GM23338 (cell line): ENCODE results near the gene RRP7A. TPM values are rescaled to one million over a fixed set of nuclear protein-coding genes. Genes with fewer than 3 reads are reported as not detected.
A peak's percentile ranks its signal among the peaks of the same experiment; 100 is the strongest.
"Not testable (repeated sequence)": the region's sequence is repeated elsewhere in the genome, so short reads cannot be mapped to it uniquely, and the experiment has no call there.

Experiments used
- ATAC-seq: fragments of 200-7000 bp; cut with Tn5 transposase; 3 replicates; pipeline ENCODE4 v1.9.1; 2020
- DNase-seq: peaks from one replicate; pipeline ENCODE4 v3.0.0-alpha.2; 2015; ENCODE audit warnings: low spot score
- H2AFZ ChIP-seq: fragments of 200-600 bp; sonication (generic); 2 replicates; pipeline ENCODE4 v1.8.0; 2016; ENCODE audit warnings: antibody characterized with exemption, mild to moderate bottlenecking, moderate library complexity
- H3F3A ChIP-seq: fragments of 200-600 bp; sonication (generic); replicated peaks from 2 replicates; pipeline ENCODE4 v1.8.0; 2017; ENCODE audit warnings: antibody characterized with exemption, mixed run types, low read depth
- H3K27ac ChIP-seq: fragments of 200-600 bp; sonication (generic); 2 replicates; pipeline ENCODE4 v1.6.1; 2016; ENCODE audit warnings: low read depth
- H3K27me3 ChIP-seq: fragments of 200-600 bp; sonication (generic); 2 replicates; pipeline ENCODE4 v1.8.0; 2016; ENCODE audit warnings: mild to moderate bottlenecking, mixed run types, moderate library complexity; ENCODE audit not compliant: insufficient read depth
- H3K36me3 ChIP-seq: fragments of 200-600 bp; sonication (generic); 2 replicates; pipeline ENCODE4 v1.8.0; 2016; ENCODE audit warnings: mild to moderate bottlenecking; ENCODE audit not compliant: insufficient read depth
- H3K4me1 ChIP-seq: fragments of 200-600 bp; sonication (generic); 2 replicates; pipeline ENCODE4 v1.8.0; 2016; ENCODE audit warnings: mild to moderate bottlenecking, moderate library complexity; ENCODE audit not compliant: insufficient read depth
- H3K4me2 ChIP-seq: fragments of 200-600 bp; sonication (generic); 2 replicates; pipeline ENCODE4 v1.7.1; 2017; ENCODE audit warnings: mixed run types
- H3K4me3 ChIP-seq: fragments of 200-600 bp; sonication (generic); 2 replicates; pipeline ENCODE4 v1.6.1; 2016; ENCODE audit warnings: mixed run types
- H3K79me2 ChIP-seq: fragments of 200-600 bp; sonication (generic); replicated peaks from 2 replicates; pipeline ENCODE4 v1.8.0; 2017; ENCODE audit warnings: mild to moderate bottlenecking; ENCODE audit not compliant: insufficient read depth
- H3K9me2 ChIP-seq: fragments of 200-600 bp; sonication (generic); 2 replicates; pipeline ENCODE4 v1.8.0; 2017; ENCODE audit not compliant: insufficient read depth
- H4K20me1 ChIP-seq: fragments of 200-600 bp; sonication (generic); replicated peaks from 2 replicates; pipeline ENCODE4 v1.8.0; 2017; ENCODE audit warnings: mild to moderate bottlenecking; ENCODE audit not compliant: insufficient read depth
- H3K27ac Mint-ChIP-seq: 2 replicates; pipeline ENCODE4 v1.8.0; 2020; ENCODE audit warnings: inconsistent platforms, mild to moderate bottlenecking, moderate library complexity, mixed read lengths
- H3K27me3 Mint-ChIP-seq: 3 replicates; pipeline ENCODE4 v1.8.0; 2022; ENCODE audit warnings: low read depth, mild to moderate bottlenecking, moderate library complexity, mixed read lengths, inconsistent platforms; ENCODE audit not compliant: insufficient read depth, poor library complexity
- H3K36me3 Mint-ChIP-seq: 3 replicates; pipeline ENCODE4 v1.8.0; 2021; ENCODE audit warnings: low read depth, mild to moderate bottlenecking, inconsistent platforms, moderate library complexity, mixed read lengths
- H3K4me1 Mint-ChIP-seq: 3 replicates; pipeline ENCODE4 v1.8.0; 2020; ENCODE audit warnings: mild to moderate bottlenecking, inconsistent platforms, mixed read lengths
- H3K4me3 Mint-ChIP-seq: 3 replicates; pipeline ENCODE4 v1.8.0; 2021; ENCODE audit warnings: moderate library complexity, mild to moderate bottlenecking, inconsistent platforms, mixed read lengths
- H3K9me3 Mint-ChIP-seq: 3 replicates; pipeline ENCODE4 v1.8.0; 2020; ENCODE audit warnings: moderate library complexity, mild to moderate bottlenecking, inconsistent platforms, mixed read lengths
- CREB1 ChIP-seq: fragments of 250-450 bp; sonication (Bioruptor Pico); IDR thresholded peaks from 2 replicates; pipeline ENCODE4 v1.5.0; 2020; ENCODE audit warnings: low read depth, mild to moderate bottlenecking, moderate library complexity
- EZH2 ChIP-seq: fragments of 200-600 bp; sonication (generic); IDR thresholded peaks from one replicate; pipeline ENCODE4 v1.8.0; 2017; ENCODE audit warnings: antibody characterized with exemption, mild to moderate bottlenecking, low read depth; ENCODE audit not compliant: unreplicated experiment
- JUNB ChIP-seq: IDR thresholded peaks from one replicate; pipeline ENCODE4 v1.6.1; 2016; ENCODE audit warnings: antibody characterized with exemption; ENCODE audit not compliant: unreplicated experiment
- NANOG ChIP-seq: IDR thresholded peaks from 2 replicates; pipeline ENCODE4 v1.6.1; 2016; ENCODE audit warnings: antibody characterized with exemption, borderline replicate concordance
- POLR2AphosphoS5 ChIP-seq: IDR thresholded peaks from 2 replicates; pipeline ENCODE4 v1.6.1; 2016; ENCODE audit warnings: antibody characterized with exemption, low read depth
- STAT1 ChIP-seq: IDR thresholded peaks from one replicate; pipeline ENCODE4 v1.6.1; 2016; ENCODE audit warnings: antibody characterized with exemption; ENCODE audit not compliant: unreplicated experiment
- ZNF114 ChIP-seq: fragments of 250-450 bp; sonication (Bioruptor Pico); IDR thresholded peaks from 2 replicates; pipeline ENCODE4 v1.5.0; 2020; ENCODE audit warnings: mild to moderate bottlenecking, moderate library complexity
- ZNF331 ChIP-seq: fragments of 250-450 bp; sonication (Bioruptor Pico); IDR thresholded peaks from 2 replicates; pipeline ENCODE4 v1.5.0; 2020; ENCODE audit warnings: low read depth, mild to moderate bottlenecking, moderate library complexity
- polyA plus RNA-seq: library from polyadenylated mRNA; unstranded; fragments of >200 nt; fragmentation: Nextera tagmentation; extraction: Ambion mirVana; gene quantifications from 2 replicates; pipeline ENCODE4 v1.2.1, GENCODE V29; 2016
- total RNA-seq: library from RNA; depleted of rRNA; stranded (reverse); fragments of >200 nt; shearing (Covaris generic); gene quantifications from 2 replicates; pipeline ENCODE4 v1.2.3, GENCODE V29; 2014
- TF ChIP-seq, protein P1 (sequence below), 2 experiments: fragments of 200-600 bp in 1 of 2; sonication (generic) in 1 of 2; conservative IDR thresholded peaks; 2 replicates each; pipeline versions ENCODE4 v1.5.1 to v1.6.1; 2016 to 2017; ENCODE audit warnings: antibody characterized with exemption in 2 of 2, low read depth in 2 of 2, mild to moderate bottlenecking in 2 of 2, moderate library complexity in 1 of 2
- TF ChIP-seq, protein P2 (sequence below): IDR thresholded peaks from 2 replicates; pipeline ENCODE4 v1.6.1; 2016; ENCODE audit warnings: antibody characterized with exemption

The RRP7A gene
- total and polyA plus RNA-seq, 2 experiments from 2014 or later = 48.1 to 59.2 TPM

DNA sequence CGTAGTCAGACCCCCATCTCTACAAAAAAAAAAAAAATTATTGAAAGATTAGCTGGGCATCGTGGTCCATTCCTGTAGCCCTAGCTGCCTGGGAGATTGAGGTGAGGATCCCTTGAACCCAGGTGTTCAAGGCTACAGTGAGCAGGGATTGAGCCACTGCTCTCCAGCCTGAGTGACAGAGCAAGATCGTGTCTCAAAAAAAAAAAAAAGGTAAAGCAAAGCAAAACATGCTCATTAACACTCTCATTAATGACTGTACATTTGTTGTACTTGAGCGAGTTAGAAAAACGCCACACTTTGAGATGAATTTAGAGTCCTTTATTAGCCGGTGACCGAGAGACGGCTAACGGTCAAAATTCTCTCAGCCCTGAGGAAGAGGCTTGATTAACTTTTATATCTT lies 28.0 kb upstream of the RRP7A start (continued):
- no peak for TF ChIP-seq NANOG
- TF ChIP-seq EZH2 = no peak
- TF ChIP-seq CREB1 = no peak

DNA sequence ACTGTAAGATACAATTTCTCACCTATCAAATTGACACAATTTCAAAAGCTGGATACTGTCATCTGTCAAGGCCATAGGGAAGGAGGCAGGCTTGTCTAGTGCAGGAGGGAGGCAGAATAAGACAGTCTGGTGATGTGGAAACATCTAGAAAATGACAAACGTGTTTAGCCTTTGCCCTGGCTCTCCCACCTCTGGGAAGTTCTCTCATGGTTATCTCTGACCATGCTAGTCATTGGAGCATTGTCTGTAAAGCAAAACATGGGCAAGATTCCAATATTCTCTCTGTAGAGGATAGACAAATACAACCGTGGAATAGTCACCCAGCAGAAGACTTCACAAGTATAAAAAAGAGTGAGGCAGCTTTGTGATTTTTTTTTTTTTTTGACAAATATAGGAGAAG lies 25.1 kb upstream of the RRP7A start:
- Mint-ChIP-seq H3K27ac (no peak overlapping the region), H3K4me1 (peaks cover 9% of the 10 kb centered on the region), H3K4me3 (no peak overlapping the region), H3K27me3 (peaks cover 10% of the 10 kb centered on the region), H3K9me3 (no peaks in the 10 kb centered on the region; the same call in 2 of the 3 replicates), H3K36me3 (no peaks in the 10 kb centered on the region)
- TF ChIP-seq JUNB (no peak), EZH2 (no peak), ZNF331 (CRISPR knock-in tag) (no peak), CREB1 (no peak), NANOG (no peak), POLR2AphosphoS5 (no peak), STAT1 (no peak), ZNF114 (CRISPR knock-in tag) (no peak)
- TF ChIP-seq, protein P1, sequence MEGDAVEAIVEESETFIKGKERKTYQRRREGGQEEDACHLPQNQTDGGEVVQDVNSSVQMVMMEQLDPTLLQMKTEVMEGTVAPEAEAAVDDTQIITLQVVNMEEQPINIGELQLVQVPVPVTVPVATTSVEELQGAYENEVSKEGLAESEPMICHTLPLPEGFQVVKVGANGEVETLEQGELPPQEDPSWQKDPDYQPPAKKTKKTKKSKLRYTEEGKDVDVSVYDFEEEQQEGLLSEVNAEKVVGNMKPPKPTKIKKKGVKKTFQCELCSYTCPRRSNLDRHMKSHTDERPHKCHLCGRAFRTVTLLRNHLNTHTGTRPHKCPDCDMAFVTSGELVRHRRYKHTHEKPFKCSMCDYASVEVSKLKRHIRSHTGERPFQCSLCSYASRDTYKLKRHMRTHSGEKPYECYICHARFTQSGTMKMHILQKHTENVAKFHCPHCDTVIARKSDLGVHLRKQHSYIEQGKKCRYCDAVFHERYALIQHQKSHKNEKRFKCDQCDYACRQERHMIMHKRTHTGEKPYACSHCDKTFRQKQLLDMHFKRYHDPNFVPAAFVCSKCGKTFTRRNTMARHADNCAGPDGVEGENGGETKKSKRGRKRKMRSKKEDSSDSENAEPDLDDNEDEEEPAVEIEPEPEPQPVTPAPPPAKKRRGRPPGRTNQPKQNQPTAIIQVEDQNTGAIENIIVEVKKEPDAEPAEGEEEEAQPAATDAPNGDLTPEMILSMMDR (conservative IDR thresholded peaks at IDR 0.05; ENCODE audit: low read depth in 2 of 2) = no peak
- TF ChIP-seq, protein P2, sequence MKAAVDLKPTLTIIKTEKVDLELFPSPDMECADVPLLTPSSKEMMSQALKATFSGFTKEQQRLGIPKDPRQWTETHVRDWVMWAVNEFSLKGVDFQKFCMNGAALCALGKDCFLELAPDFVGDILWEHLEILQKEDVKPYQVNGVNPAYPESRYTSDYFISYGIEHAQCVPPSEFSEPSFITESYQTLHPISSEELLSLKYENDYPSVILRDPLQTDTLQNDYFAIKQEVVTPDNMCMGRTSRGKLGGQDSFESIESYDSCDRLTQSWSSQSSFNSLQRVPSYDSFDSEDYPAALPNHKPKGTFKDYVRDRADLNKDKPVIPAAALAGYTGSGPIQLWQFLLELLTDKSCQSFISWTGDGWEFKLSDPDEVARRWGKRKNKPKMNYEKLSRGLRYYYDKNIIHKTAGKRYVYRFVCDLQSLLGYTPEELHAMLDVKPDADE = no peak
- H3K9me2 ChIP-seq = no peaks in the 10 kb centered on the region
- no peaks in the 10 kb centered on the region for H3K79me2 ChIP-seq
- DNase-seq (no peak), ATAC-seq (no peak)
- no peak overlapping the region for H3K27ac ChIP-seq
- peaks cover 14% of the 10 kb centered on the region for H3K4me1 ChIP-seq
- H3K4me3 ChIP-seq = no peak overlapping the region
- H3K36me3 ChIP-seq = no peaks in the 10 kb centered on the region
- no peaks in the 10 kb centered on the region for H3K27me3 ChIP-seq
- no peak overlapping the region for H2AFZ ChIP-seq
- peaks cover 9% of the 10 kb centered on the region for H3F3A ChIP-seq
- H4K20me1 ChIP-seq = no peaks in the 10 kb centered on the region
- H3K4me2 ChIP-seq = no peak overlapping the region

DNA sequence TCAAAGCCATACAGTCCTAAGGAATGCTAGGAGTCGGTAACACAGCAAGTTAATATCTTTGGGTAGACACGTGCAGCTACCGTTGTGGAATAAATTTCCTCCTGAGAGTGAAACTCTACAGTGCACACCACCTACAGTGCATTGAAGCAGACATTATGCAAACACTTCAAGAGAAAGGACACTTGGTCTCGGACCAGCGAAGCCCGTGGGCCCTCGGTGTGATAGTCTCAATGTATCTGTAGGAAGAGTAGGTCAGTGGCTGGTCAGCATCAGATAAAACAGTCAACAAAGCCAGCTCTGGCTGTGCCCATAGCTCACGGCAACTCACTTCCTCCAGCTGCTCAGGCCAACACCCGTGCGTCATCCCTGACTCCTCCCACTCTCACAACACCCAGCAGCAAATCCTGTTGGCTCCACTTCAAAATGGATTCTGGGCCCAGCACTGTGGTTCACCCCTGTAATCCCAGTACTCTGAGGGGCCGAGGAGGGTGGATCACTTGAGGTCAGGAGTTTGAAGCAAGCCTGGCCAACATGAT lies 19.7 kb upstream of the RRP7A start:
- not testable (repeated sequence) for H3K9me2 ChIP-seq, H3K9me3 Mint-ChIP-seq, H2AFZ ChIP-seq, H4K20me1 ChIP-seq, H3K27me3 Mint-ChIP-seq, DNase-seq, H3K27me3 ChIP-seq, H3K4me3 ChIP-seq, H3K4me1 ChIP-seq, H3K27ac Mint-ChIP-seq, H3K36me3 ChIP-seq, H3K79me2 ChIP-seq, H3K4me3 Mint-ChIP-seq, H3K4me1 Mint-ChIP-seq, H3K4me2 ChIP-seq, H3F3A ChIP-seq, H3K36me3 Mint-ChIP-seq, H3K27ac ChIP-seq
- peak; percentile 68 for ATAC-seq

DNA sequence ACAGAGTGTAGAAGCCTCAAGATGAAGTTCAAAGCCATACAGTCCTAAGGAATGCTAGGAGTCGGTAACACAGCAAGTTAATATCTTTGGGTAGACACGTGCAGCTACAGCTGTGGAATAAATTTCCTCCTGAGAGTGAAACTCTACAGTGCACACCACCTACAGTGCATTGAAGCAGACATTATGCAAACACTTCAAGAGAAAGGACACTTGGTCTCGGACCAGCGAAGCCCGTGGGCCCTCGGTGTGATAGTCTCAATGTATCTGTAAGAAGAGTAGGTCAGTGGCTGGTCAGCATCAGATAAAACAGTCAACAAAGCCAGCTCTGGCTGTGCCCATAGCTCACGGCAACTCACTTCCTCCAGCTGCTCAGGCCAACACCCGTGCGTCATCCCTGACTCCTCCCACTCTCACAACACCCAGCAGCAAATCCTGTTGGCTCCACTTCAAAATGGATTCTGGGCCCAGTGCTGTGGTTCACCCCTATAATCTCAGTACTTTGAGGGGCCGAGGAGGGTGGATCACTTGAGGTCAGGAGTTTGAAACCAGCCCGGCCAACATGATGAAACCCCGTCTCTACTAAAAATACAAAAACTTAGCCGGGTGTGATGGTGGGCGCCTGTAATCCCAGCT lies 17.7 kb upstream of the RRP7A start:
- H3K27ac Mint-ChIP-seq, H3K79me2 ChIP-seq, H3K4me3 Mint-ChIP-seq, H3K27me3 ChIP-seq, H3K36me3 ChIP-seq, H3K4me1 ChIP-seq, H3K27ac ChIP-seq, H3K4me3 ChIP-seq, H3K4me2 ChIP-seq, H3F3A ChIP-seq, H3K27me3 Mint-ChIP-seq, H3K36me3 Mint-ChIP-seq, H3K9me3 Mint-ChIP-seq, H3K4me1 Mint-ChIP-seq, DNase-seq, H4K20me1 ChIP-seq, H3K9me2 ChIP-seq: not testable (repeated sequence)
- ATAC-seq = peak; percentile 77
- peak overlapping the region; percentile 89 for H2AFZ ChIP-seq

DNA sequence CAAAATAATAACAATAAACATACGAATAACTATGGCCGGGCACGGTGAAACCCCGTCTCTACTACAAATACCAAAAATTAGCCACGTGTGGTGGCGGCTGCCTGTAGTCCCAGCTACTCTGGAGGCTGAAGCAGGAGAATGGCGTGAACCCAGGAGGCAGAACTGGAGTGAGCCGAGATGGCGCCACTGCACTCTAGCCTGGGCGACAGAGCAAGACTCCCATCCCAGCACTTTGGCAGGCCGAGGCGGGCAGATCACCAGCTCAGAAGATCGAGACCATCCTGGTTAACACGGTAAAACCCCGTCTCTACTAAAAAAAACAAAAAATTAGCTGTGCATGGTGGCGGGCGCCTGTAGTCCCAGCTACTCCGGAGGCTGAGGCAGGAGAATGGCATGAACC lies 17.0 kb upstream of the RRP7A start:
- DNase-seq, H3K27ac ChIP-seq, H3K9me2 ChIP-seq, H3K4me3 Mint-ChIP-seq, H3K4me2 ChIP-seq, H3K27ac Mint-ChIP-seq, ATAC-seq, H4K20me1 ChIP-seq, H3K36me3 ChIP-seq, H3K79me2 ChIP-seq, H3F3A ChIP-seq, H3K4me1 ChIP-seq, H3K27me3 Mint-ChIP-seq, H3K4me1 Mint-ChIP-seq, H3K27me3 ChIP-seq, H3K36me3 Mint-ChIP-seq, H3K4me3 ChIP-seq, H3K9me3 Mint-ChIP-seq: not testable (repeated sequence)
- peak overlapping the region; percentile 63; the same call in 1 of the 2 replicates for H2AFZ ChIP-seq
